RWPE2 (cell line): Measurements from ENCODE around the gene FMNL3.

ENCODE experiments used
- ATAC-seq: fragments of 200-7000 bp; cut with Tn5 transposase; 3 replicates; pipeline ENCODE4 v1.9.1; 2021; ENCODE audit warnings: low read depth
- DNase-seq: peaks from one replicate; pipeline ENCODE4 v3.0.0-alpha.2; 2020; ENCODE audit warnings: low spot score
- H3K27ac ChIP-seq: fragments of 450-650 bp; 2 replicates; pipeline ENCODE4 v1.5.1; 2017; ENCODE audit warnings: mild to moderate bottlenecking; ENCODE audit not compliant: poor library complexity, severe bottlenecking
- H3K27me3 ChIP-seq: fragments of 250-450 bp; sonication (Bioruptor Pico); 2 replicates; pipeline ENCODE4 v1.5.1; 2021; ENCODE audit warnings: mild to moderate bottlenecking, moderate library complexity; ENCODE audit not compliant: insufficient read depth, poor library complexity, severe bottlenecking
- H3K36me3 ChIP-seq: fragments of 250-450 bp; sonication (Bioruptor Pico); 2 replicates; pipeline ENCODE4 v1.5.1; 2020; ENCODE audit warnings: low read depth, mild to moderate bottlenecking, moderate library complexity
- H3K4me1 ChIP-seq: fragments of 250-450 bp; sonication (Bioruptor Pico); 2 replicates; pipeline ENCODE4 v1.5.1; 2021; ENCODE audit warnings: mild to moderate bottlenecking, moderate library complexity; ENCODE audit not compliant: insufficient read depth, poor library complexity, severe bottlenecking
- H3K4me3 ChIP-seq: fragments of 250-450 bp; sonication (Bioruptor Pico); 2 replicates; pipeline ENCODE4 v1.5.1; 2021; ENCODE audit warnings: mild to moderate bottlenecking, moderate library complexity; ENCODE audit not compliant: severe bottlenecking
- H3K9me3 ChIP-seq: fragments of 250-450 bp; sonication (Bioruptor Pico); 2 replicates; pipeline ENCODE4 v1.5.1; 2021; ENCODE audit warnings: mild to moderate bottlenecking, moderate library complexity; ENCODE audit not compliant: severe bottlenecking
- CTCF ChIP-seq: fragments of 450-650 bp; IDR thresholded peaks from one replicate; pipeline ENCODE4 v1.5.1; 2017; ENCODE audit warnings: mild to moderate bottlenecking, moderate library complexity; ENCODE audit not compliant: poor library complexity, severe bottlenecking

The FMNL3 gene

DNA sequence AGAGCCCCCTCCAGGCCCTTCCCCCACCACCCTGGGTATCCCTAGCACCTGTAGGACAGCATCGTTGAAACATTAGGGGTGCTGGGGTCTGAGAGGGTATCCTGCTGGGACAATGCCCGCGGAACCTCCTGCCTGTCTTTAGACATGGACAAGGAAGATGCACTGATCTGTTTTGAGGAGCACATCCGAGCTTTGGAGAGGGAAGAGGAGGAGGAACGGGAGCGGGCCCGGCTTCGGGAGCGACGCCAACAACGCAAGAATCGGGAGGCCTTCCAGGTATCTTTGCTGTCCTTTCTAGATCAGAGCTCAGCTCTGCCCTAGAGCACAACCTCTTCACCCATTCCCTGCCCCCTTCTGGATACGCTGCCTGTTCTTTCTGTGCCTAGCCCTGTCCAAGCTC lies 70.6 kb downstream of the FMNL3 start:
- Histone ChIP-seq H3K27ac (no peak overlapping the region), H3K27me3 (no peaks in the 10 kb centered on the region), H3K4me3 (no peak overlapping the region), H3K36me3 (peaks cover 64% of the 10 kb centered on the region), H3K4me1 (no peaks in the 10 kb centered on the region), H3K9me3 (no peaks in the 10 kb centered on the region)
- ATAC-seq = no peak
- no peak for DNase-seq
- TF ChIP-seq CTCF = no peak

DNA sequence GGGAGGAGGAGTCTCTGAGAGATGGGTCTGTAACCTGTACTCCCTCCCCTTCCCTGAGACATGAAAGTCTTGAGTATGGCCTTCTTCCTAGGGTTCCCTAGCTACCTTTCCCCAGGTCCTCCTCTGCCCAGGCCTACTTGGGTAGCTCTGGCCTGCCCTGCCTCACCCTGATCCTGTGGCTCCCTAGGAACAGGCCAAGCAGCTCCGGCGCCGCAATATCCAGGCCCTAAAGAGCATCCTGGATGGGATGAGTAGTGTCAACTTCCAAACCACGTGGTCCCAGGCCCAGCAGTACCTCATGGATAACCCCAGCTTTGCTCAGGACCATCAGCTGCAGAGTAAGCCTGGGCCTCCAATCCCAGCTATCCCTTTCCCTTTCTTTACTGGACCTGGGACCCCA lies 71.5 kb downstream of the FMNL3 start:
- no peak overlapping the region for H3K27ac ChIP-seq
- DNase-seq = no peak
- no peaks in the 10 kb centered on the region for H3K4me1 ChIP-seq
- H3K27me3 ChIP-seq = no peaks in the 10 kb centered on the region
- no peak for TF ChIP-seq CTCF
- H3K4me3 ChIP-seq = no peak overlapping the region
- peaks cover 61% of the 10 kb centered on the region for H3K36me3 ChIP-seq
- no peaks in the 10 kb centered on the region for H3K9me3 ChIP-seq
- ATAC-seq = 0 out of 3 replicates have a peak, but pooled peaks have one; percentile 6

DNA sequence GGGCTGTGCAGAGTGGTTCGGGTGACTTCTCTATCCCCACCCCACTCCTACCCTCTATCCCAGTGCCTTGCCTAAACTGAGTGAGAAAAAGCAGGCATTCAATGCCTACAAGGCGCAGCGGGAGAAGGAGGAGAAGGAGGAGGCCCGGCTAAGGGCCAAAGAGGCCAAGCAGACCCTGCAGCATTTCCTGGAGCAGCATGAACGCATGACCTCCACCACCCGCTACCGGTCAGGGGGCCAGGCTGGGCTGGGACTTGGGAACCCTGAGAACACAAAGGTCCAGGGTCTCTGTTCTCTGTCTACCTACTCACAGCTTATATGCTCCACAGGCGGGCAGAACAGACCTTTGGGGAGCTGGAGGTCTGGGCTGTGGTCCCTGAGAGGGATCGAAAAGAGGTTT lies 72.2 kb downstream of the FMNL3 start:
- no peak for ATAC-seq
- no peak overlapping the region for H3K27ac ChIP-seq
- no peaks in the 10 kb centered on the region for H3K9me3 ChIP-seq
- no peak overlapping the region for H3K4me3 ChIP-seq
- H3K4me1 ChIP-seq = no peaks in the 10 kb centered on the region
- no peak for DNase-seq
- H3K27me3 ChIP-seq = no peaks in the 10 kb centered on the region
- no peak for TF ChIP-seq CTCF
- H3K36me3 ChIP-seq = peaks cover 60% of the 10 kb centered on the region

DNA sequence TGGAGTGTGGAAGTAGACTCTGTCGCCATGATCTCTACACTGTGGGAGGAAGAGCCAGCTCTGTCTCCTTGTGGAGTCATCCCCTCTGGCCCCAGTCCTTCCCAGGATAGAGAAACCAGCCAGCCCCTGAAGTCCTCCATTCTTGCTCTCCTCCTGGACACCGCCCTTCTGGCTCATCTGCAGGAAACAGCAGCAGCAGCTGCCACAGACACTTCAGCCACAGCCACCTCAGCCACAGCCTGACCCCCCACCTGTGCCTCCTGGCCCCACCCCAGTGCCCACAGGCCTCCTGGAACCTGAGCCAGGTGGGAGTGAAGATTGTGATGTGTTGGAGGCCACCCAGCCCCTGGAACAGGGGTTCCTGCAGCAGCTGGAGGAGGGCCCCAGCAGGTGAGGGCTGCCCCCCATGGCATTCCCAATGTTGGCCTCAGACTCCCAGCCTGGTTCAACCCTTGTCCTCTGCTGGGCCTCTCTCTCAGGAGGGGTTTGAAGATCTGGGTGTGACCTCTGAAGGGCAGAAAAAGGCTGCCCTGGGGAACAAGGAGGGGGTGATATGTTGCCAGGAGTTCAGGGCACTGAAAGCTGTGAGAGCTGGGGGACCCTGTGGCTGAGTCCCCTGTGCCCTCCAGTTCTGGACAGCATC lies 73.4 kb downstream of the FMNL3 start:
- no peak overlapping the region for H3K4me3 ChIP-seq
- no peak overlapping the region for H3K27ac ChIP-seq
- H3K36me3 ChIP-seq = peaks cover 53% of the 10 kb centered on the region
- no peak for TF ChIP-seq CTCF
- H3K27me3 ChIP-seq = no peaks in the 10 kb centered on the region
- no peaks in the 10 kb centered on the region for H3K4me1 ChIP-seq
- peak; percentile 29 for DNase-seq
- no peak for ATAC-seq
- H3K9me3 ChIP-seq = no peaks in the 10 kb centered on the region

DNA sequence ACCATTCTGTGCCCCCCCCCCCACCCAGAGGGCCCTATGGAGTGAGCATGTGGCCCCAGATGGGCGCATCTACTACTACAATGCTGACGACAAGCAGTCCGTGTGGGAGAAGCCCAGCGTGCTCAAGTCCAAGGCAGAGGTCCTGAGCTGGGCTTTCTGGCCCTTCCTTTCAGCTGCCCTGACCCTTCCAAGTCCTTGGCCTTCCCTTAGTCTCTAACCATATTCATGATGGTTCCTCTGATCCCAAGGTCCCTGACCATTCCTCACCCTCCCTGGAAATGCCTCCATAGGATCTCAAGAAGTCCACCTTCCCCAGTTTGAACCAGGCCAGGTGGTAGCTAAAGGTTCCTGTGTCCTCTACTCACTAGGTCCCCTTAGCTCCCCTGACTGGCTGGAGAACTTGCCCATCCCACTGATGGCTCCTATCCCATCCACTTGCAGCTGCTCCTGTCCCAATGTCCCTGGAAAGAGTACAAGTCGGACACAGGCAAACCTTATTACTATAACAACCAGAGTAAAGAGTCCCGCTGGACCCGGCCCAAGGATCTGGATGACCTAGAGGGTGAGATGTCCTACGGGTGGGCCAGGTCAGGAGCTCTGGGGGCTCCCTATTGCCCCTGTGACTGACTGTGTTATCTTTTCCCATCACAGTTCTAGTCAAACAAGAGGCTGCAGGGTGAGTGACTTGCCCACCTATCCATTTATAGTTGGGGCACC lies 74.1 kb downstream of the FMNL3 start:
- no peak for TF ChIP-seq CTCF
- H3K27me3 ChIP-seq = no peaks in the 10 kb centered on the region
- no peaks in the 10 kb centered on the region for H3K4me1 ChIP-seq
- H3K27ac ChIP-seq = no peak overlapping the region
- H3K36me3 ChIP-seq = peaks cover 46% of the 10 kb centered on the region
- ATAC-seq (no peak), DNase-seq (no peak)
- no peak overlapping the region for H3K4me3 ChIP-seq
- H3K9me3 ChIP-seq = no peaks in the 10 kb centered on the region
